ENCODE measurements around the gene NPIPA1. TPM values are rescaled to one million over a fixed set of nuclear protein-coding genes. Genes with fewer than 3 reads are reported as not detected.
"Not testable (repeated sequence)": the region's sequence is repeated elsewhere in the genome, so short reads cannot be mapped to it uniquely, and the experiment has no call there.

NPIPA1 gene
- total RNA-seq, 2 donors from 2014 or later, result 101 to 165 TPM

DNA sequence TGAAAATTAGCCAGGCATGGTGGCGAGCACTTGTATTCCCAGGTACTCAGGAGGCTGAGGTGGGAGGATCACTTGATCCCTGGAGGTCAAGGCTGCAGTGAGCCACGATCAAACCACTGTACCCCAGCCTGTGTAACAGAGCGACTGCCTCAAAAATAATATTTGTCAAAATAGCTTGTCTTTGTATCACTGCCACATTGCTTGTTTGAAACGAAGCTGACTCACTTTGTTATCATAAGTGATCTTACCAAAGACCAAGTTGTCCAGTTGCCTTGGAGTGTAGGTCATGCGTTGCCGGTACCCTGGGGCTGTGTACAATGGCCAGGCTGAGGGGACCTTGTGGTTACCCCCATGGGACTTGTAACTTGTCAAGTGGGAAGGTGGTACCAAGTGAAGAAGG is 59.5 kb downstream of the NPIPA1 start:
- not testable (repeated sequence) for H3K4me3 ChIP-seq; H3K9me3 ChIP-seq; H3K36me3 ChIP-seq; H3K27me3 ChIP-seq (replicated peaks; ENCODE audit: insufficient read depth); H3K27ac ChIP-seq; DNase-seq (ENCODE audit: low spot score)
- peak; percentile 63 for ATAC-seq (ENCODE audit: insufficient number of reproducible peaks, low FRiP score, low read depth)
- peaks cover 0 to 16% of the 10 kb centered on the region in 2 donors for H3K4me1 ChIP-seq (ENCODE audit: control insufficient read depth in 1 of 2, low read depth in 2 of 2)

DNA sequence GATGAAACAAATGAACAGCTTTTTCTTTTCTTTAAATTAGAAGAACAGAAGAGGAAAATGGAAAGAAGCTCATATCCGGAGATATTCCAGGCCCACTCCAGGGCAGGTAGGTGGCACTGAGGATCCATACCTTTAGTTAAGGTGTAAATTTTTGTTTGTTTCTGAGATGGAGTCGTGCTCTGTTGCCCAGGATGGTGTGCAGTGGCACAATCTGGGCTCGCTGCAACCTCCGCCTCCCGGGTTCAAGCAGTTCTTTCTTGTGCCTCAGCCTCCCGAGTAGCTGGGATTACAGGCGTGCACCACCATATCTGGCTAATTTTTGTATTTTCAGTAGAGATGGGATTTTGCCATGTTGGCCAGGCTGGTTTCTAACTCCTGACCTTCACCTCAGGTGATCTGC is 61.1 kb downstream of the NPIPA1 start:
- not testable (repeated sequence) for H3K27me3 ChIP-seq (replicated peaks; ENCODE audit: insufficient read depth); H3K36me3 ChIP-seq; H3K27ac ChIP-seq; ATAC-seq (ENCODE audit: insufficient number of reproducible peaks, low FRiP score, low read depth); H3K9me3 ChIP-seq; DNase-seq (ENCODE audit: low spot score); H3K4me3 ChIP-seq
- peaks cover 0 to 16% of the 10 kb centered on the region in 2 donors for H3K4me1 ChIP-seq (ENCODE audit: control insufficient read depth in 1 of 2, low read depth in 2 of 2)

DNA sequence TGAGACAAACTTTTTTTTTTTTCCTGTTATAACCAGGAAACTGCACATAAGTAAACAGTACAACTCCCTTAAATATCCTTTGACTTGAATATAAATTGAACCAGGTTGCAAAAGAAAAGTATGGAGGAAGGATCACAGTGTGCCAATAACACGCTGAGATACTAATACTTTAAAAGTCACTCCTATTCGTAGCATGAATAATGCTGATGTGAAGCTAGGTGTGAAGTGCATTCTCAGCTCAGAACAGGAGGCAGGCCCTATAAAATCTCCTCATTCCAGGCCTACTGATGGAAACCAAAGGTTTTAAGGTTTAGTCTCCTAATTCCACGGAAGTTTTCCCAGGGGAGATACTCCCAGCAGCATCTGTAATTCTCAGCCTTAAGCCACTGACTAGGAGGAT is 62.6 kb downstream of the NPIPA1 start:
- not testable (repeated sequence) for H3K4me3 ChIP-seq; ATAC-seq (ENCODE audit: insufficient number of reproducible peaks, low FRiP score, low read depth); H3K9me3 ChIP-seq; H3K27me3 ChIP-seq (replicated peaks; ENCODE audit: insufficient read depth); H3K27ac ChIP-seq; H3K36me3 ChIP-seq; DNase-seq (ENCODE audit: low spot score)
- peaks cover 0 to 18% of the 10 kb centered on the region in 2 donors for H3K4me1 ChIP-seq (ENCODE audit: control insufficient read depth in 1 of 2, low read depth in 2 of 2)

Other genes starting within 250 kb of the NPIPA1 start
- gene PLA2G10, start 243.1 kb upstream of the NPIPA1 start, total RNA-seq, result not detected
- 10 to 100 TPM in 1 of 2 donors, 1 to 10 TPM in 1; 2.6 to 12.8 TPM for gene NPIPA3, start 234.0 kb upstream of the NPIPA1 start, total RNA-seq
- gene NPIPA2, start 194.9 kb upstream of the NPIPA1 start, total RNA-seq, result 10 to 100 TPM in 1 of 2 donors, 1 to 10 TPM in 1; 2.6 to 12.8 TPM
- gene NOMO1, start 103.7 kb upstream of the NPIPA1 start, total RNA-seq, result 10 to 100 TPM; 51.6 to 80.3 TPM
- 10 to 100 TPM; 79.1 to 97.4 TPM for gene PDXDC1, start 37.6 kb downstream of the NPIPA1 start, total RNA-seq
- 10 to 100 TPM; 36.8 to 45.5 TPM for gene NTAN1, start 118.6 kb downstream of the NPIPA1 start, total RNA-seq
- gene RRN3, start 156.8 kb downstream of the NPIPA1 start, total RNA-seq, result 10 to 100 TPM; 25.0 to 30.2 TPM